Fibroblast of upper back skin (primary cell): ENCODE measurements around the gene NCBP1.

ENCODE experiments used
- DNase-seq: peaks from one replicate; pipeline ENCODE4 v3.0.0-alpha.2; 2013

NCBP1 gene

DNA sequence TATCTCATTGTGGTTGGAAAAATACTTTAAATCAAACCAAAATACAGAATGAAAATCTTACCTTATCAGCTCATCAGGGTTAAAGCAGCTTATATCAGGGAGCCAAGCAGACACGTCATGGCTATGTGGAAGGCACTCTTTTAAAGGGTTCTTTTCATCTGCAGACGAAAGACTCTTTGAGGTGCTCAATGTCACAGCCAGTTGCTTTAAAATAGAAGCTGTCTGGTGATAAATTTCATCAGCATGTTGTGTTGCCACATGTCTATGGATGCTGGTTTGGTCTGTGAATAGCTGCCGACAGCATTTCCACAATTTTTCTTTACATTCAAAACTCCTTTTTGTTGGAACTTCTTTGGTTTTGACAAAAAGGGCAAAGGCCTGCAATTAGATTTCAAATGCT, 8.0 kb upstream of the NCBP1 start:
- DNase-seq, result no peak

DNA sequence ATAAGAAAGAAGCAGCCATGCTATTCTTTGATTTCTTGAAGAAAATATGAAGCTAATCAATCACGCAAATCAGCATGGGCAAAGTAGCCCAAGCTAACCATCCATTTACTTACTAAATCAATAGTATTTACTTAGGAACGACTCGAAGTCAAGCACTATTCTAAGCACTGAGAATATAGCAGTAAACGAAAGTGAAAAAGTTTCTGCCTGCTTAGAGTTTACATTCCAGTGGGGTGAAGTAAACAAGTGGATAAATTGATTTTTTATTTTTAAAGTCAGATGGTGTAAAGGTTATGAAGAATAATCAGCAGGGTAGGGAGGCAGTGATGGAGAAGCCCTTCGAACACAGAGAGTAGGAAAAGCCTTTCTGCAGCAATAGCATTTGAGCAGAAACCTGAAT, 6.0 kb upstream of the NCBP1 start:
- DNase-seq, result no peak

DNA sequence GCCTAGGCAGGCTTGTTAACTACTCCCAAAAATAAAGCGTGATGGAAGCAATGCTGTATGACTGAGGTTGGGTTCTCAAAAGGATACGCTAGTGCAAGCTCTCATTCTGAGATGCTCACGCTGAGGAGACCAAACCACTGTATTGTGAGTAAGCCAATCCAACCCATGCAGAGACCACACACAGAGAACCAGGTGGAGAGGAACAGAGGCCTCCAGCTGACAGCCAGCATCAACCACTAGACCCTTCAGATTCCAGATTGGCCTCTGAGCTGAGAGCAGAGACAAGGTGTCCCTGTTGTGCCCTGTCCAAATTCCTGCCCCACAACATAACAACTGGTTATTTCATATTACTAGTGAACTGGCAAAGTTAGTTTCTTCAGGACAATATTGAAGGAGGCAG, 5.0 kb upstream of the NCBP1 start:
- no peak for DNase-seq

DNA sequence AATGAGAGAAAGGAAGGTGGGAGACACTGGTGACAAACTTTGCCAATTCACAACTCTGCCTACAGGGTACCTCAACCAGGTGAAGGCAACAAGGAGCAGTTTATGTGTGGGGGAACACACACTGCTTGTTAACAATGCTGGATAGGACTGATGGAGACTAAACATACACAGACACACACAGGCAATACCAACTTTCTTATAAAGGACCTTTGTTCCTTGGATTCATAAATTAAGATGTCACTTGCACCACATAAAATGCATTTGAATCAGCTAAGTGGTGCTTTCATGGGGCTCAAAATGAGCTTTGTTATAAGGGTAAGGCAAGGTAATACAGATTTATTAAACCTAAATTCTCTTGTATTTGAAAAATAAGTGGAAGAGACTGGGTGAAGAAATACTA, 4.5 kb upstream of the NCBP1 start:
- no peak for DNase-seq

DNA sequence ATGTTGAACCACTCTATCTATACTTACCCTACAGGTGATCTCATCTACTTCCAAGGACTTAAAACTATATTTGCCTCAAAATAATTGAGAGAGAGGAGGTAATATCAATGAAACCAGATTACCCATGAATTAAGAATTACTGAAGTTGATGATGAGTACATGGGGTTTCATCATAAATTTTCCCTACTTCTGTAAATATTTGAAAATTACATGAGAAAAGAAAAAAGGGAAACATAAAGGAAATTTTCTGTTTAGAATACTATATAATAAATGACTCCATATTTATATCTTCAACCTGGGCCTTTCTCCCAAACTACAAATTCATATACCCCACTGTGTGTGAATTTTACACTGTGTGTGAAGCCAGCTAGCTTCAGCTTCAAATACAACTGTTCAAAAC, 3.0 kb upstream of the NCBP1 start:
- DNase-seq, result no peak

DNA sequence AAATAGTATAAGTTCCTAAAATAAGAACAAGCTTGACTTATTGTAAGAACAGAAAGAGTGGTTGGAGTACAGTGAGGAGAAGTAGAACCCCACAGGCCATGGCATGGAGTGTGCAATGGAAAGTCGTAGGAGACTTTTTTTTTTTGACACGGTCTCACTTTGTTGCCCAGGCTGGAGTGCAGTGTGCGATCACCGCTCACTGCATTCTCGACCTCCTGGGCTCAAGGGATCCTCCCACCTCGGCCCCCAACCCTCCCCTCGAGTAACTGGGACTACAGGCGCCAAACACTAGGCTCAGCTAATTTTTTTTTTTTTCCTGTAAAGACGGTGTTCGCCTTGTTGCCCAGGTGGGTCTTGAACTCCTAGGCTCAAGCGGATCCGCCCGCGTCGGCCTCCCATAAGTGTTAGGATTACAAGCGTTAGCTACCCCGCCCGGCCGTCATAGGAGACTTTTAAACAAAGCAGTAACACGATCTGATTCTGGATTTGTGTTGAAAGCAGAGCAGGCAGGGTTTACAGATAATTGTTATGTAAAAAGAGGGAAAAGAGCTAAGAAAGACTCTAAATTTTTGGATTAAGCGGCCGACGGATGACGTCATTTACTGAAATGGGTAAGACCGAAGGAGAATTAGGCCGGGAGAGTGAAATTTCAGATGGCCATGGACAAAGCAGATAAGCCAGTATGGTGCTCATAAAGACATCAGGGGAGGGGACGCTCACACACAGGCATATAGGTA, 1.2 kb upstream of the NCBP1 start:
- peak; percentile 77 for DNase-seq

DNA sequence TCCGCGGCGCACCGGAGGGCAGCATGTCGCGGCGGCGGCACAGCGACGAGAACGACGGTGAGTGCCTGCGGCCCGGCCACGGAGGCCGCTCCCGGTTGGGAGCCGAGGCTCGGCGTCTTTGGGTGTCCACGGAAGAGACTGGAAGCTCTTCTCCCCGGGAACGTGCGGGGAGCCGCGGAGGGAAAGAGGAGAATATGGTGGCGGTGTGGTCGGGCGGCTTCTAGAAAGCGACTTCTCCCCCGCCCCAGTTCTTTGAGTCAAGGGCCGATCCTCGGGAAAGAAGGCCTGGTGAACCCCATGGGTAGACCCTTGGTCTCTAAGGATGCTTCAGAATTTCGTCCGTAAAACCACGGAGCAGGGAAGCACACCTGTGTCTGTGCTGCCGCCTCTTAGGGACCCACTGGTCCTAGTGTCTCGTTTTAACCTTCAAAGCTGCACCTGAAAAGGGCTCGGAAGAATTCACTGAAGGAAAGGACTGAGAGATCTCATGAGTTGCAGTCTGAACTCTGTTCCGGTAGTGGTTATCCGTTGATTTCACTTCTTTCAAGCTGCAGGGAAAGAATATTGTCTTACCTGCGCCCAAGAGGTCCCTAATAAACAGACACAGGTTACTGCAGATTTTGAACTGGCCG, 354 bp downstream of the NCBP1 start:
- no peak for DNase-seq

DNA sequence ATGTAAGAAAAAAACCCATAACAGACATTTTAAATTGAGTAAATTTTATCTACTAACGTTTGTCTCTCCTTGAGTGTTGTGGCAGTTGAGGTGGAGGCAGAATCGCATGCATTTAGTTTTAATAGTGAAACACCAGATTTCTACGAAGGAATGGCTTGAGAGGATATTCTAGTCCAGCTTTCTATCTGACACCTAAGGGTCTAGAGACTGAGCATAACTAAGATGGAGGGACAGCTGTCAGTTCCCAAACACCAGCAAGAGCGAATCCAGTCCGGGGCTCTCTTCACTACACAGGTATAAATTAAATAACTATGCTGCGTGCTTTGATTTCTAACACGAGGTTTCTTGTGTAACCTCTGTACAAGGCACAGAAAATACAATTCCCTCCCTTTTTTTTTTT, 1.4 kb downstream of the NCBP1 start:
- no peak for DNase-seq

DNA sequence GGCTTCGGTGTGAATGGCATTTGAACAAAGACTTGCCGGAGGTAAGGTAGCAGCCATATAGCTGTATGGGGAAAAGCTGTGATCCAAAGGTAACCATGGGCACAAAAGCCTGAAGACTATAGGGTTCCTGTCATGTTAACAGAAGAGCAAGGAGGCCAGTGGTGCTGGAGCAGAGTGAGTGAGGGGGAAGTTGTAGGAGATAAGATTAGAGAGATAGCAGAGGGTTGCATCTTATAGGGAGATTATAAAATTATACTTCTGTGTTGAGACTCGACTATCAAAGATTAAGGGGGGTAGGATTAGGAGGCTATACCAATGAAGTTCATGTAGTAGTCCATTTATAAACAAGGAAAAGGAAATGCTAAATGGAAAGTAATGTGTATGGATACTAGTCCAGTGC, 3.3 kb downstream of the NCBP1 start:
- DNase-seq, result no peak

DNA sequence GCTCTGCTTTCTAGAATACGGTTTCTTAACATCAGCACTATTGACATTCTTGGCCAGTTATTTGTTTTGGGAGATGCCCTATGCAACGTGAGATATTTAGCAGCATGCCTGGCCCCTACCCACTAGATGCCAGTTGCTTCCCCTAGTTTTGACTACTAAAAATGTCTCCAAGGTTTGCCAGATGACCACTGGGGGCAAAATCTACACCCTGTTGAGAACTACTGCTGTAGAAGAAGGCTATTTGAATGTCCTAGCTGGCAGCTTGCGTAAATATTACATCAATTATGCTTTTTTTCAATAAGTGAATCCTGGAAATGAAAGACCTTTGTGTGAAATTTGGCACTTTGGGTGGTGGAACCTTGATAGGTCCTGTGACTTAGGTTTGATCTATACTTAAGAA, 5.0 kb downstream of the NCBP1 start:
- no peak for DNase-seq

DNA sequence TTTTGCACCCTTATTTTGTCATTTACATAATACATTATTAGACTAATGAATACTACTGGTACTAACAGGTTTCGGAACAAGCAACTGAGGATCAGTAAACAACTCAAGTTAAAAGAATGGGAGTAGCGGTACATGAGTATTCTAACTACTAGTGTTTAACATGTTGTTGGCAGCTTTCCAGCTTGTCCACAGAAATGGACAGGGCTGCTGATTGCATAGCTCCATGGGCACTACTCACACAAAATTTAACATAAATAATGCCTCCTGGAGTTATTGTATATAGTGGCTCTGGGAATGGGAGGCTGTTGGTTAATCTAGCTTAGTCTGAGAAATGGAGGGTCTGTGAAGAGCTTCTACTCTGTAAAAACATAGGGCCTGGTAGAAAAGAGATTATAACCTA, 6.7 kb downstream of the NCBP1 start:
- DNase-seq, result no peak

DNA sequence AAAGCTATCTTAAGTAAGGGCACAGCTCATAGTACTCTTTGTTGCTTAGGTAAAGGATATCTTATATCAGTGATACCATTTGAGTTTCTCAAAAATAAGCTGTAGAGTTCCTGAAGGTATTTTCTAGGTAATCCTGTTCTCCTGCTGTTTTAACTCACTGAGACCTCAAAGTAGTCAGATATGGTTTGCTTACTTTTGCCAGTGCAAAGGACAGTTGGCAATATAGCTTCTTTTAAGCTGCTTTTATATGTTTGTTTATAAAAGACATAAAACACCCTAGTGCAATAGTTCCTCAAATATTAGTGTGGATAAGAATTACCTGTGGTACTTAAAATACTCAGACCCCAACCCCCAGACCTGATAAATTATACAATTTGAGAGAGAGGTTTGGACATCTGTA, 12.1 kb downstream of the NCBP1 start:
- DNase-seq, result no peak

DNA sequence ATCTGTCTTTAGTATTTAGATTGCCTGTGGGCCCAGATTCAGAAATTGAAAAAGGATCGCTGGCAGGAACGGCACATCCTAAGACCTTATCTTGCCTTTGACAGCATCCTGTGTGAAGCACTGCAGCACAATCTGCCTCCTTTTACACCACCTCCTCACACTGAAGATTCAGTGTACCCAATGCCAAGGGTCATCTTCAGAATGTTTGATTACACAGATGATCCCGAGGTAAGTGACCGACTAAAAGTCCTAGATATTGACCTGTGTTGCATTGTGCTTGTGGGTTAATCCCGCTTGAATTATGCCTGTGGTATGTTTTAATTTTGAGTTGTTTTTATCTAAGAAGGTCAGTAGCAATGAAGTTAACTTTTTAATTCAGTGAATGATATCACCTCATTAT, 14.4 kb downstream of the NCBP1 start:
- DNase-seq, result no peak

DNA sequence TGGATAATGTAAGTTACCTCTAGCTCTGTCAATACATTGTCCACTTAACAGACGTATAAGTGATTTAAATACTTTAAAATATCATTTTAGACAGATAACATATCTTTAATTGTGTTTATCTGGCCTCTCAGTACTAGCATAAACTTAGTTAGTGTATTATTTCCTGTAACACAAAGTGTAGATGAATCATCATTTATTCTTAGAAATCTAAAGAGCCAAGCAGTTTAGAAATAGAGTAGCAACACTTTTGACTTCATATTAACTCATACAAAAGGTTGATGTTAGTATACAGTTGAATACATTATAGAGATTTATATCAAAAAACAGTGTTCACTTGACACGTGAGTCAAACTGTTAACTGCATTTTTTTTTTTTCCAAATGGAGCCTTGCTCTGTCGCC, 18.0 kb downstream of the NCBP1 start:
- no peak for DNase-seq

DNA sequence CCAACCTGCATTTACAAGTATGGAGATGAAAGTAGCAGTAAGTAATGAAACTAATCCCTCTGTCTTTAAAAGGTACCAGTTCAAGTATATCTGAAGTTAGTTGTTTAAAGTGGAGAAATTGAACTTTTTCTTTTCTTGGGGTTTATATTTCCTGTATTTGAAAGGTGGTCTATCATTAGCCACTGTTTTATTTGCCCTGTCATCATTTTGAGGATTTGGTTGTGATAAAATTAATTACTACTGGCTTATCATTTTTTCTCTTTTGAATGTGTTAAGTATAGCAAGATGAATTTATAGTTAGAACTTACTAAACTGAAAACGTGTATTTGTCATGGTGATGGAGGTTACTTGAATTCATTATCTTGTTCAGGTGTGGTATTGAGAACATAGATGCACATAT, 25.1 kb downstream of the NCBP1 start:
- no peak for DNase-seq

DNA sequence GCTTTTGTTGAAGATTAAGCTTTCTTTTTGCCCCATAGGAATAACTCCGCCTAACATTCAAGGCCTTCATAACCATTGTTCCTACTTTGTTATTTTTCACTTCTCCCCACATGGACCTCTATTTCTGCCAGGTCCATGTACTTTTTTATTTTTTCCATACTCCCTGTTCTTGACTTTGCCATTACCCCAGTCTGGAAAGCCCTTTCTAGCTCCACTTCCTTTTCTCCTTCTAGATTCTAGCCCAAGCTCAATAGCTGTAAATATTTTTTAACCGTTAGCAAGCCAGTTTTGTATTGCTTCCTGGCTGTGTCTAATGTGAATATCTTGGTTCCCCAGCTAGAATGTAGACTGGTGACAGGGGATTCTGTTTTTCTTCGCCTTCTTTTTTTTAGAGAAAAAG, 26.1 kb downstream of the NCBP1 start:
- DNase-seq, result no peak

DNA sequence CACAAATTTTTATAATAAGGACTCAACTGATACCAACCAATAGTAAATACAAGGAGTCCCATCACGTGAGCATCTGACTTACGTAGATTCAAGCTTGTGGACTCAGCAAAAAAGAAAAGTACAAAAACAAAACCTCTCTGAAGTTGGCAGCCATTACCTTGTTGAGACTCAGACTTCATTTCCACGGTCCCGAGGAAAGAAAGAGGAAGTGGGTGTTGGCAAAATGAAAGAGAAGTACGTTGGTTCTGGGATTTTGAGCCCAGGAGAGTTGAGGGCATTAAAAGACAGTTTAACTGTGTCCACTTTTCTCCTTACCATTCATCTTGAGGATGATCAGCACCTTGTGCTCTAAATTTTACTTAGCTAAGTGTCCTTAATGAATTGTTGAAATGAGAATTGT, 26.7 kb downstream of the NCBP1 start:
- DNase-seq, result no peak

DNA sequence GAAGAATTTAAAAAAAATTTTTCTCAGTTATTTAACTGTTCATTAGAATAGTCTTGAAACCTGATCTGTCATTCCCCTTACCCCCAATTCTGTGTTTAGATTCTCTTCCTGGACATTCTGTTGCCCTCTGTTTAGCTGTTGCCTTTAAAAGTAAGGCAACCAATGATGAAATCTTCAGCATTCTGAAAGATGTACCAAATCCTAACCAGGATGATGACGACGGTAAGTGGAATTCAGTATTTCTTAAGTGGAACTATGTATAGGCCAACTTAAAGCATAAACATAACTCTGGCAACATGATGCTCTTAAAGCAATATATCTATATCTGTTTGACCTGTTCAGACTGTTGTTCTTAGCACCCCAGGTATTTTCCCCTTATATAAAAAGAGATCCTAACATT, 27.2 kb downstream of the NCBP1 start:
- no peak for DNase-seq

DNA sequence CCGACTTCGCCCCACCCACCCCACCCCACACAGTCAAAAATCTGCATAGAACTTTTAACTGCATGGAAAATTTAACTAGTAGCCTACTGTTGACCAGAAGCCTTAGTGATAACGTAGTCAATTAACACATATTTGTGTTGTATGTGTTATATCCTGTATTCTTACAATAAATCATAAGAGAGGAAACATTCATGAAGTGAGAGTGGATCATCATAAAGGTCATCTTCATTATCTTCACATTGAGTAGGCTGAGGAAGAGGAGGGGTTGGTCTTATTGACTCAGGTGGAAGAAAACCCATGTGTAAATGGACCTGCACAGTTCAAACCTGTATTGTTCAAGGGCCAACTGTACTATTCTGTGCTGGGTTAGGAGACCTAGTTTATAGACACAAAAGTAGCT, 32.1 kb downstream of the NCBP1 start:
- DNase-seq, result no peak

DNA sequence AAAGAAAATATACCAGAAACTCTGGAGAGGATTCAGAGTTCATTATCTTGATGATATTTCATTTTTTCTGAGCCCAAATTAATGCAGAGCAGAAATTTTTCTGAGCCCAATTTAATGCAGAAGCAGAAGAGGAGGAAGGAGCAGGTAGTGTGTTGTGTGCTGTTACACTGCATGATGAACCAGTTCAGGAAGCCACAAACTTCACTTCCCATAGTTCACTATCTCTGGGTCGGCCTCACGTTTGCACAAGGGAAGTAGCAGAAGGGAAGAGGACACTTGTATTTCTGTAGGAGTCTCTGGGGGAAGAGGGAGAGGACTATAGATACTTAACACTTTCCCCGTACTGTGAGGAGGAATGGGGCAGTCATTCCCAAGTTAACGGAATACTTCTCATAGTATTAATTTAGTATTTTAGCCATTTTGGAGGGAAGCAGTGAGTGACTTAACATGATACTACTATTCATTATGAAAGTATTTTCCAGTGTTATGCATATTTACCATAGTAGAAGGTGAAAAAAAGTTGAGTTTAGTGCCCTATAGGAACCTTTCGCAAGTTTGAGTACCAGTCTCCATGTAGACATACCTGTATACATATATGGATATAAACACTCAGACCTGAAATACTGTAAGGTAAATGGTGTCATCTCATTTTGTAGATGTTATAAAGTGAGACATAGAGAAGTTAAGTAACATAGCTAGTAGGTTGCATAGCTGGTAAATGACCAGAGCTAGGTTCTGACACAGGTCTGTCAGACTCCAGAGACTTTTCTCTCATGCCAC, 33.5 kb downstream of the NCBP1 start:
- DNase-seq, result no peak

DNA sequence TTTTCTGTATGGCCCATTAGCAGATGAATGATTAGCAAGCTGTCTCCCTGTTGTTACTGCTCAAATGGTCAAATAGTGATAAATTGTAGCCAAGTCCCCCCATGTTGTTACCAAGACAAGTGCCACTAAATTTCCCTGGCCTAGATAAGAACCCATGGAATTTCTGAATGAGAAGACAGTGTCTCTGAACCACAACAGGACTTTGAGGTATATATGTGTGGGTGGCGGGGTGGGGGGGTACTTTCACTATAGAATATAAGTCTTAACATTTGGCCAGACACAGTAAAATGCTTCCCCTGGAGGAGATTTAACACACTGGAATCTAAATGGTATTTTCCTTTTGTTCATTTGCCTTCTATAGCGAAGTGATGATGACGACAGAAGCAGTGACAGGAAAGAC, 34.9 kb downstream of the NCBP1 start:
- DNase-seq, result no peak

DNA sequence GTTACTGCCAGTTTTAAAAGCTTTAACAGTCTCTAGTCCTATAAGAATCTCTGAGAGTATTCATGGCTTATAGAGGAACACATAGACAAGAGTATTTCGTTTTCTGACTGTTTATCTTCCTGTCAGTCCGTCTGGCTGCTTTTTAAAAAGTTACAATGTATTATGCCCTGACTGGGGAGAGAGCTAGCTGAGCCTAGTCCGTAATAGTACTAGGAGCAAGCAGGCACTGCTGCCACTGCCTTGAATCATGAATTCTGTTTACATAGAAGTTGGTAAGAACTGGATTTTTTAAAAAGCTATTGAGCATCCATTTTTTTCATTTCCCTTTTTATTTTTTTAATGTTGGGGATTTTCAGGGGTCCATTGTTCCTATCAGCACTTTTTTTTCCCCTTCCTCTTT, 37.0 kb downstream of the NCBP1 start:
- DNase-seq, result no peak

DNA sequence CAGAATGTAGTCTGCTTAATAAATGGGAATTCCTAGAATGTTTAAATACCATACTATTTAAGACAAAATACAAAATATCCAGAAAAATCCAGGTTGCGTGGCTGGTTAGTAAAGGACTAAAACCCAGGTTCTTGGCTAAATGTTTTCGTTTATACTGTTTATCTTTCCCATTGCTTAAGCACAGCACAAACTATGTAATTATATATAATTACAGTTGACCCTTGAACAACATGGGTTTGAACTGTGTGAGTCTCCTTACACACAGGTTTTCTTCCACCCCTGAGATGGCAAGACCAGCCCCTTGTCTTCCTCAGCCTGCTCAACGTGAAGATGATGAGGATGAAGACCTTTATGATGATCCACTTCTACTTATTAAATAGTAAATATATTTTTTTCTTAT, 38.8 kb downstream of the NCBP1 start:
- no peak for DNase-seq

DNA sequence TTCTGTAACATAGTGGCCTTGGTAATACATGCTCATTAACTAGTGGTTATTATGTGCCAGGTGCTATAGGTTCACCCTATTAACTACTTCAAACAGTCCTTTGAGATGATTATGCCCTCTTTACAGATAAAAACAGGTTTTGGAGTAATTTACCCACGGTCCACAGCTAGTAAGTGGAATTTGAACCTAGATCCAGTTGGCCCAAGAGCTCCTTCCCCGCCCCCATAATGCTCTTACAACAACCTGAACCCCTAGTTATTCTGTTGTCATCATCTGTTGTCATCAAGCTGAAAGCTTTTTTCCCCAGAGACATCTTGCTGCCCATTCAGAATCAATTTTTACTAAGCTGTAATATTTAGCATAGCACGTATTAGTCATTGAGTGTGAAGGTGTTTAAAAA, 40.3 kb downstream of the NCBP1 start:
- no peak for DNase-seq
